ENCODE results near the gene MRPL1. TPM values are rescaled to one million over a fixed set of nuclear protein-coding genes. Genes with fewer than 3 reads are reported as not detected.
A peak's percentile ranks its signal among the peaks of the same experiment; 100 is the strongest.

MRPL1 gene
- polyA plus RNA-seq, 1 donor (not counting 4 experiments of a cell fraction or from before 2014, with no cell fraction given), result 71.4 TPM

DNA sequence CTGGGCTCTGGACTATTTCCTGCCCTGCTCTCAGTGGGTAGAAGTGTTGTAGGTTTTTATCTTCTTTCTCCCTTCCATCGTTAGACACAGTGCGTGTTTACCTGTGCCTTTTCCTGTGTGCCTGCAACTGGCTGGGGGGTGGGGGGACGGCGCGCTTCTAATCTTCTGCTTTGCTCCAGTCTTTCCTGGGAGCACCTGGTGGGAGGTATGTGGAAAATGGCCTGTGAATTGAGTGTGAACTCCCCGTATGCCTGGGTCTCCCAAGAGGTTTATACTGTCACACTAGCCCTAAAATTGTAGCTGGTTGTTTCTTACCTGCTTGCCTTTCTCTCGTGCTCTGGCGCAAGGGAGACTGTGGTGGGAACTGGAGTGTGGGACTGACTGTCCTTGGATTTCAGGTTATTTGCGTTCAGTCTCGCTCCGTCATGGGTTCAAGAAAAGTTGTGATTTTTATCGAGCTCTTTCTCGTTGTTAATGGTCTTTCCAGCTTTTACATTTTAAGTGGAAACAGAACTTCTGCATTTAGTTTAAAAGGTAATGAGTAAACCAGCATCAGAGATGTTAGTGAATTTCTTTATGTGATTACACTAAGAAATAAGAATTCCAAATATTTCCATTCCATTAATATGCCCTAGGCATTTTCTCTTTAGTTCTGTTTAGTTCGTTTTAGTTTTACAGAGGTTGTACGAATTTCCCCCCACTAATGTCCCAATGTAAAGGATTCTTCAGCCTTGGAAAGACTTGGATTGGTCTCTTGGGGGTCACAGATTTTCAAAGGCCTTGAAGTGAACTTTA is 15.3 kb downstream of the MRPL1 start:
- Histone ChIP-seq H3K27me3 (ENCODE audit: control insufficient read depth, extremely low read depth, insufficient read depth, low read length) (no peaks in the 10 kb centered on the region), H3K9me3 (ENCODE audit: control insufficient read depth, low read depth, low read length) (no peaks in the 10 kb centered on the region), H3K9ac (ENCODE audit: control insufficient read depth, extremely low read depth, insufficient read depth, low read length) (no peak overlapping the region), H3K9me1 (ENCODE audit: control insufficient read depth, extremely low read depth, insufficient read depth, low read length) (no peaks in the 10 kb centered on the region), H3K79me2 (ENCODE audit: control insufficient read depth, insufficient read depth, low read length) (peaks cover 51% of the 10 kb centered on the region), H3K4me2 (ENCODE audit: control insufficient read depth, extremely low read depth, insufficient read depth, low read depth, low read length) (no peak overlapping the region), H3K4me3 (ENCODE audit: control insufficient read depth in 2 of 3, extremely low read depth in 1 of 3, insufficient read depth in 2 of 3, low read depth in 1 of 3, low read length in 3 of 3) (no peak overlapping the region), H3K27ac (ENCODE audit: control insufficient read depth, insufficient read depth, low read length) (no peak overlapping the region), H3K36me3 (ENCODE audit: control insufficient read depth in 2 of 2, extremely low read depth in 1 of 2, insufficient read depth in 2 of 2, low read length in 2 of 2) (peaks cover 6 to 8% of the 10 kb centered on the region in 2 experiments), H3K4me1 (ENCODE audit: control insufficient read depth, extremely low read depth, insufficient read depth, low read length) (peaks cover 30% of the 10 kb centered on the region), H2AFZ (ENCODE audit: control insufficient read depth, low read length) (no peak overlapping the region), H4K20me1 (ENCODE audit: control insufficient read depth, extremely low read depth, insufficient read depth, low read length) (no peaks in the 10 kb centered on the region)
- DNase-seq (ENCODE audit: low read depth, low spot score) (no peak), FAIRE-seq (no peak)
- dilution Hi-C loops (cut with MboI; ENCODE audit: extremely low pct_ligation_motif_present, low sequenced_read_pairs), result no loop called here
- TF ChIP-seq EZH2 (IDR thresholded peaks at IDR 0.05; ENCODE audit: low read length) (no peak), CTCF (optimal IDR thresholded peaks at IDR 0.05 in 1 of 3, IDR thresholded peaks at IDR 0.05 in 1 of 3, conservative IDR thresholded peaks at IDR 0.05 in 1 of 3; ENCODE audit: extremely low read depth in 1 of 3, insufficient read depth in 2 of 3, low read length in 3 of 3) (no peak)

- Histone ChIP-seq H3K9ac (ENCODE audit: control insufficient read depth, extremely low read depth, insufficient read depth, low read length) (peak overlapping the region; percentile 24), H3K9me3 (ENCODE audit: control insufficient read depth, low read depth, low read length) (no peaks in the 10 kb centered on the region), H3K4me2 (ENCODE audit: control insufficient read depth, extremely low read depth, insufficient read depth, low read depth, low read length) (peak overlapping the region; percentile 79), H3K4me3 (ENCODE audit: control insufficient read depth in 2 of 3, extremely low read depth in 1 of 3, insufficient read depth in 2 of 3, low read depth in 1 of 3, low read length in 3 of 3) (no peak overlapping the region), H4K20me1 (ENCODE audit: control insufficient read depth, extremely low read depth, insufficient read depth, low read length) (no peaks in the 10 kb centered on the region), H3K9me1 (ENCODE audit: control insufficient read depth, extremely low read depth, insufficient read depth, low read length) (no peaks in the 10 kb centered on the region), H3K4me1 (ENCODE audit: control insufficient read depth, extremely low read depth, insufficient read depth, low read length) (peaks cover 32% of the 10 kb centered on the region), H2AFZ (ENCODE audit: control insufficient read depth, low read length) (no peak overlapping the region), H3K79me2 (ENCODE audit: control insufficient read depth, insufficient read depth, low read length) (peaks cover 42% of the 10 kb centered on the region), H3K27me3 (ENCODE audit: control insufficient read depth, extremely low read depth, insufficient read depth, low read length) (no peaks in the 10 kb centered on the region), H3K36me3 (ENCODE audit: control insufficient read depth in 2 of 2, extremely low read depth in 1 of 2, insufficient read depth in 2 of 2, low read length in 2 of 2) (peaks cover 7 to 8% of the 10 kb centered on the region in 2 experiments), H3K27ac (ENCODE audit: control insufficient read depth, insufficient read depth, low read length) (peak overlapping the region; percentile 81)
- FAIRE-seq (peak; percentile 100), DNase-seq (ENCODE audit: low read depth, low spot score) (peak; percentile 87)
- TF ChIP-seq CTCF (optimal IDR thresholded peaks at IDR 0.05 in 1 of 3, IDR thresholded peaks at IDR 0.05 in 1 of 3, conservative IDR thresholded peaks at IDR 0.05 in 1 of 3; ENCODE audit: extremely low read depth in 1 of 3, insufficient read depth in 2 of 3, low read length in 3 of 3) (no peak), EZH2 (IDR thresholded peaks at IDR 0.05; ENCODE audit: low read length) (no peak)
- dilution Hi-C loops (cut with MboI; ENCODE audit: extremely low pct_ligation_motif_present, low sequenced_read_pairs), result no loop called here
These were observed 18.2 kb downstream of the MRPL1 start for GRCh38 chr4:77880784-77881183.
